DMS79 (cell line): Measurements from ENCODE around the gene CLIC4.

ENCODE experiments used
- DNase-seq: peaks from one replicate; lab custom pipeline; 2025; lab: John Stamatoyannopoulos, UW

The CLIC4 gene

GRCh38 chr1:24859063-24860010 lies 114.1 kb downstream of the CLIC4 start:
- DNase-seq: no peak

DNA sequence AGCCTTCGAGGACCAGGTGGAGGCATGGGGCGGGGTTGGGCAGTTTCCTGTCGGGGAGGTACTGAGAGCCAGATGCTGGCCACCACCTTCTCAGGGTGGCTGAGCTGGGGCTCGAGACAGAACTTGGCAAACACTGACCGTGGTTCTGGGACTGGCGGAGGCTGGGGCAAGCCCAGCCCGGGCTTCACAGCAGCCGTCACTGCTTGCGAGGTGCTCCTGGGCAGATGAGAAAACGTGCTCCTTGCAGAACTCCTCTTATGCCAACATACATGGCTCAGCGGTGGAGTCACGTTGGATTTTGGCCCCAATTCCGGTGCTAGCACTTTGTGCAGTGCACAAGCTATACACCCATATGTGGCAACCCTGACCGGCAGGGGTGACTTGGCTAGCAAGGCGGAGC lies 115.6 kb downstream of the CLIC4 start:
- no peak for DNase-seq

DNA sequence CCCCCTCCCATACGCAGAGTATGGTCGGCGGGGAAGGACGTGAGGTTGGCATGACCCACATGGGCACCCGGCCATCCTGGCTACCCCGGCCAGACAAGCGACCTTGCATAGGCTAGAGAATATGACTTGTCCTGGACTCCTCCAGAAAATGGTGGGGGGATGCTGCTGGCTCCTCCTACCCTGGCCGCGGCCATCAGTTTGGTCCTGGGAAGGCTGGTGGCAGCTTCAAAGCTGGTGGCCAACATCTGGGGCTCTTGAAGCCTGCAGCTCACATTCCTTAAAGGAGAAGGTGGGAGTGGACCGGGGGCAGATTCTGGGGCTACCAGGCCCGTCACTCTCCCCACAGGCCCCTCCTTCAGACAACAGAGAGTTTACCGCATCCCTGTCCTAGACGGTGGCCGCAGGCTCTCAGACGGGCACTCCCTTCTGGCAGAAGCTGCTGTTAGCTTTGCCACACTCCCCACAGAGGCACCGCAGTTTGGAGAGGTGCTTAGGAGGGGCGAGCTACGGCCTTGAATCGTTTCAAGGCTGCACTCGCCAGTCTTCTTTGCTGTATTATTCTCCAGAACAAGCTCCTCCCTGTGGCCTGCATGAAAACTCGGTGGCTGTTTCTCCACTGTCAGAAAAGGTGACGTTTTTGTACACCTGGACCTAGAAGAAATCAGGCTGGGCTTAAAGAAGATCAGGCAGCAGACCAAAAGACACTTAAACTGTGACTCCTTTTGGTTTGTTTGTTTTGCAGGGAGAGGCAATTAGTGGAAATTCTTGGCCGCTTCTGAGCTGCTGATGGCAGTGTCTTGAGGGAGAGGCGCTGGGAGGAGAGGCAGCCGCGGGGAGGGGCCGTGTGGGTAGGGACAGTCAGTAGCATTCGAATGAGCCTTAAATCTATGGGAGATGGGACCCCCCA lies 116.8 kb downstream of the CLIC4 start:
- peak; percentile 79 for DNase-seq

- no peak for DNase-seq
Observed at GRCh38 chr1:24862775-24863483, 117.7 kb downstream of the CLIC4 start.

DNA sequence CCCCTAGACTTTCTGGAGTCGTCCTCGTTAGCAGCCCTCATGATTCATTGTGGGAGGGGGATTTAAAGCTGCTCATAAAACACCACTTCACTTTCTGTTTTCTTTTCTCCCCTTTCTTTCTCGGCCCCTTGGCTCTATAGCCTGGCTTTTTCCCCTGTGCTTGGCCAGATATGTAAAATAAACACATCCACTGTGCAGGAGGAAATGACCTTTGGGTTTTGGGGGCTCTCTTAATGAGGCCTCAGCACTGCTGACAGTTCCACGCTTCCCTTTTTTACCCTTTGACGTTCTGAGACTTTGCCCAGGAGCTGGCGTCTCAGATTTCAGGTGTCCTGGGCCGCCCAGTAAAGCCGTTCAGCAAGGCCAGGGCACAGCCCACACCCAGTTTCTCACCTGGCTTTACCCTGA lies 119.1 kb downstream of the CLIC4 start:
- no peak for DNase-seq

DNA sequence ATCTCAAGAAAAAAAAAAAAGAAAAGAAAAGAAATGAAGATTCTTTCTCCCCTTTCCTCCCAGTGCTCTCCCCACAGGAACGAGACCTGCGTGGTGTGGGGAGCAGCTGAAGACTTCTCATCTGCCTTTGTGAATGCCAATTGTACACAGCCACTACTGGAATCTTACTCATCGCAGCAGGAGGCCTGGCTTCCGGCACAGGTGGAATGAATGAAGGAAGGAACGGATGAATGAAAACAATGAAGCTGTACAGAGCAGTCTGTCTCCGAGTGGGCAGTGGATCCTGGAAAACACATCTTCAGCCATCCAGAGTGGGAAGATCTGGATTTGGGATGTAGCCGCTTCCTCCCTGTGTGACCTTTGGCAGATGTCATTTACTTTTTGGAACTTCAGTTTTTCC lies 119.9 kb downstream of the CLIC4 start:
- DNase-seq: no peak

DNA sequence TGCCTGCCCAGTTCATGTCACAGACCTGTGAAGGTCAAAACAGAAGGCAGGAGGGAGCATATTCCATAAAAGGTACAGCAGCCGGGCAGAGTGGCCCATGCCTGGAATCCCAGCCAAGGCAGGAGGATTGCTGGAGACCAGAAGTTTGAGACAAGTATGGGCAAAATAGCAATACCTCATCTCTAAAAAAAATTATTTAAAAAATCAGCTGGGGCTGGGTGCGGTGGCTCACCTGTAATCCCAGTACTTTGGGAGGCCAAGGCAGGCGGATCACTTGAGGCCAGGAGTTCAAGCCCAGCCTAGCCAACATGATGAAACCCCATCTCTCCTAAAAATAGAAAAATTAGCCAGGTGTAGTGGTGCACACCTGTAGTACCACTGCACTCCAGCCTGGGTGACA lies 120.3 kb downstream of the CLIC4 start:
- DNase-seq: no peak

DNA sequence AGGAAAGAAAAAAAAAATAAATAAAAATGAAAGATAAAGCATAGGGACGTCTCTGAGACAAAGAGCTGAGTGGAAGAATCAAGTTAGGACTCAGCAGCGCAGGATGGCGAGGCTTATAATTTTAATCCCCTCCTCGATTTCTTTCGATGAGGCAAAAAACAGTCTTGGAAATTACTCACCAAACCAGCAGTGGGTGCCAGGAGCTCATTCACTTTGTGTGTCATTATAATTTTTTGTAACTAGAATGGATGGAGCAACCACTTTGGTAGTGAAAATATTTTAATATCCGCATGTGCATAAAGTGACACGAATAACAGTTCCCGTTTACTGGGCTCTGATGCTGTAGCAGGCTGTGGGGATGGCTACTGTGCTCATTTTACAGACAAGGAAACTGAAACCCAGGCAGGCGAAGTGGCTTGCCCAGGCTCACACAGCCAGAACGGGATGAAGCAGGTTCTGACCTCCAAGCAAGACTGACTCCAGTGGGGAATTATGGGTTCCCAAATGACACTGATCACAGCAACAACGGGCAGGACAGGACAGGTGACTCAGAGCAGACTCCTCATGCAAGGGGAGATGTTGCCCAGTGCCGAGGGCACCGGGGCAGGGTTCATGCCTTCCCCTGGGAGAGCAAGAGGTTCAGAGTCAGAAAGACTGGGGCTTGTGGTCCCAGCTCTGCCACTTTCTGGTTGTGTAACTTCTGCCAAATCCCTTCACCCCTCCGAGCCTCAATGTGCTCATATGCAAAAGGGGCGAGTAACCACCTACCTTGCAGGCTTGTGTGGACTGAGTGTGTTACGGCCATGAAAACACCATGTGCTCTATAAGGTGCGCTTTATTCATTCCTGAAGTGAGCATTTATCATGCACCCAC lies 121.2 kb downstream of the CLIC4 start:
- DNase-seq: no peak

DNA sequence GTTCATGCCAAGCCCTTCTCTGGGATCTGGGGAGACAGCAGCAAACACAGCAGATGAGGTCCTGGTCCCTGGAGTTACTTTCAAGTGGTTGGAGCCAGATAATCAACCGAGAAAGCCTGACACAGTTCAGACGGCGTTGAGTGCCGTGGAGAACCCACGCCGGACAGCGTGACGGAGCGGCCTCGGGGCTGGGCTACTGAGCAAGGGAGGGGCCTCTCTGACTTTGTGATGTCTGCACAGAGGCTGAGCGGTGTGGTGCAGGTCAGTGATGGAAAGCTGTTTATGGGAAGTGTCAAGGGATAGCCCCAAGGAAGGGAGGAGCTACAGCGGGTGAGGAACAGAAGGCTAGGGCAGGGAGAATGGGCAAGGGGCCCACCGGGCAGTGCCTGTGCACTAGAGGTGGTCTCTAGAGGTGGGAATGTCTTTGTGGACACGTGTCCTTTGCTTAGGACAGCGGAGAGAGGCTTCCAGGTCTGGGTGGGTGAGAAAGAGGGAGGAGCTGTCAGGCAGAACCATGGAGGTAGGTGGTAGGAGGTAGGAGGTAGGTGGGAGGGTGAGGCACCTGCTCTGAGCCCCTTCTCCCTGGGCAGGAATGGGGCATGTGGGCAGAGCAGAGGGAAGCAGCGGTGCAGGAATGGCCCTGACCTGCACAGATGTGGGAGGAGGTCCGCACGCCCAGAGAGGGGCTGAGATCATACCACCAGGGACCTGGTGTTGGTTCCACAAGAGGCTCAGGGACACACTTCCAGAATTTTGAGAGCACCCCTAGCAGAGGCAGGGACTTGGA lies 122.0 kb downstream of the CLIC4 start:
- DNase-seq: no peak

DNA sequence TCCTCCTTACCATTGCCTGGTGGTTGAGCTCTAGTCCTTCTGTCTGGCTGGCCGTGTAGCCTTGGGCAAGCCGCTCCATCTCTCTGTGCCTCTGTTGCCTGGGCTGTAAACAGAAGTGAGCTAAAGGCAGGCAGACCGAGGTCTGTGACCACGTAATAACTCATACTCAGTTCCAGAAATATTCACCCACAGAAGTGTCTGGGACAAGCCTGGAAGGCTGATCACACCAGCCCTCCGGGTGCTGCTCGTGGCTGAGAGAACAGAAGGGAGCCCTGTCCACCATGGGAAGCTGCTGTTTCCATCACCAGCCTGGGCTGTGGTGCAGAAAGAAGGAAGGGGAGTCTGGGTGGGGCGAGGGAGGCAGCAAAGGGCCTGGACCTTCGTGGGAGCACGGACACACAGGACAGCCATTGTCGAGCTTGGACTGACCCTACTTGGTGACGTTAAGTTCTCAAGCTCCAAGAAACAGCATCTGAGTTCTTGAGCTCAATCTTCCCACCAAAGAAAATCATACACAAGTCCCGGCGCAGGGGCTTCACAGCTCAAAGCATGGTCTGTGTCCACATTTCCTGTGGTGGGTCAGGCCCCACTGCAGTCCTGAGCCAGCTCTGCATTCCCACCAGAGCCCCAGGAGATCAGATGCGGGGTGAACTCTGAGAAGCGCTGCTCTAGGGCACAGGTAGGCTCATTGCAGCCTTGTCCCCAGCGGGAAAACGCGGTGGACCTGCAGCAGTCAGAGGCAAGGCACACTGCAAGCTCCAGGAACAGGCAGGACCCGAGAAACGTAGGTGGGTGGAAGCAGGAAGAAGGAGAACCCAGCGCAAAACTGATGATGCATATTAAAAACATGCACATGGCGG lies 123.0 kb downstream of the CLIC4 start:
- DNase-seq: no peak

GRCh38 chr1:24870551-24871195 lies 125.4 kb downstream of the CLIC4 start:
- DNase-seq: no peak

GRCh38 chr1:24871306-24871901 lies 126.2 kb downstream of the CLIC4 start:
- DNase-seq: no peak

DNA sequence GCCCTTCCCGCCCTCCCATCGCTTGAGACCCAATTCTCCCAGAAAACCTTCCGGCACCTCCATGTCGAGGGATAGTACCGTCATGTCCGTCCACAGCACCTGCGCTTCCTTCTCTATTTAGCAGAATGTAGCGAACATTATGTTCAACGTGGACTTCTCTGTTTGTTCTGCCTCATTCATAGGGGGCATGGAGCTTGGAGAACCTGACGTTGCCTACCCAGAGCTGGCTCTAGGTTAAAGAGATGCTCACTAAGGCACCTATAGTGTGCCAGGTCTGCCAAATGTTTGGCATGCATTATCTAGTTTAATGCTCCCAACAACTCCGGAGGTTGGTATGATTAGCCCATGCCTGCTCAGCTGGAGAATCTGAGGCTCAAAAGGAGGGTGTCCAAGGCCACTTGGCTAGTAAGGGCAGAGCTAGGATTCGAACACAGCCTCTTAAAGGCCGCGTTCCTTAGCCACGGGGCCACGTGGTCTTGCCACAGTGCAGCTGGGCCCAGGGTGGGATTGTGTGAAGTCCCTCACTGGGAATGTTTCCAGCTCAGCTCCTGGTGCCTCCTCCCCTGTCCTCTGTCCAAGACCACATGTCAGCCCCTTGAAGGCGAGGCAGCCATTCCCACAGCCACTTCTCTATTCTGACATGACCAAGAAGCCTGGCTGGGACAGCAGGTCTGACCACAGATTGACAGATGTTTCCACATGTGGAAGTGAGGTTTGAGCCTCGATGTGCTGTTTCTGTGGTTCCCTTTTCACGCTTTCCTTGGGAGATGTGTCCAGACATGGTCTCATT lies 127.0 kb downstream of the CLIC4 start:
- no peak for DNase-seq

DNA sequence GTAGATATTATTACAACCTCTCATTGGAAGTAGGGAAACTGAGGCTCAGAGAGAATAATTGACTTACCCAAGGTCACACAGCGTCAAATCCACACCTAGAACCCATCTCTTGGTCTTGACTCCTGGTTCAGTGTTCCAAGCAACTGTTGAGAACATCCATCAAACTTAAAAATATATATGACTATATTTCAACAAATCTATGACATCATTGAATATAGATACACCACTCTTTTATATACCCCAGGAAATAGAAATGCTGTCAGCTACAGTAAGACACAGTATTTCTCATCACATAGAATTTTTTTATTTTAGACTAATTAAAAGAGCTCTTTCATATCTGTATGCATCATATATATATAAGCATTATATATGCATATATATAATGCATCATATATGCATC lies 127.9 kb downstream of the CLIC4 start:
- DNase-seq: no peak

GRCh38 chr1:24874056-24874455 lies 128.8 kb downstream of the CLIC4 start:
- no peak for DNase-seq

- no peak for DNase-seq
Observed at GRCh38 chr1:24874611-24875234, 129.5 kb downstream of the CLIC4 start.

- DNase-seq: no peak
Observed at GRCh38 chr1:24875257-24875656, 130.0 kb downstream of the CLIC4 start.
